Astrocyte (in vitro differentiated cells and primary cell): ENCODE measurements around the gene PIMREG. TPM values are rescaled to one million over a fixed set of nuclear protein-coding genes. Genes with fewer than 3 reads are reported as not detected.

Experiments
- DNase-seq: peaks from one replicate; pipeline ENCODE4 v3.0.0-alpha.2; 2010; ENCODE audit warnings: low read depth
- FAIRE-seq: peaks from 2 replicates; lab custom pipeline; 2011; peaks lifted over from hg19 to GRCh38; lab: Jason Lieb, UNC
- H2AFZ ChIP-seq: 2 replicates; pipeline ENCODE4 v1.6.0; 2012; ENCODE audit warnings: low read depth, low read length, inconsistent platforms
- H3K27ac ChIP-seq: 2 replicates; pipeline ENCODE4 v1.5.1; 2011; ENCODE audit warnings: low read depth, low read length, inconsistent platforms
- H3K27me3 ChIP-seq: 2 replicates; pipeline ENCODE4 v1.6.0; 2011; ENCODE audit warnings: low read length, inconsistent platforms; ENCODE audit not compliant: insufficient read depth
- H3K36me3 ChIP-seq: 2 replicates; pipeline ENCODE4 v1.5.1; 2011; ENCODE audit warnings: low read length, inconsistent platforms; ENCODE audit not compliant: insufficient read depth
- H3K4me1 ChIP-seq: 2 replicates; pipeline ENCODE4 v1.5.1; 2011; ENCODE audit warnings: low read length, inconsistent platforms; ENCODE audit not compliant: insufficient read depth
- H3K4me2 ChIP-seq: 2 replicates; pipeline ENCODE4 v1.6.0; 2012; ENCODE audit warnings: low read length, inconsistent platforms
- H3K4me3 ChIP-seq: 2 replicates; pipeline ENCODE4 v1.5.1; 2011; ENCODE audit warnings: low read depth, mild to moderate bottlenecking, low read length, inconsistent platforms; ENCODE audit not compliant: insufficient read depth
- H3K79me2 ChIP-seq: 2 replicates; pipeline ENCODE4 v1.6.0; 2012; ENCODE audit warnings: mild to moderate bottlenecking, low read length, inconsistent platforms; ENCODE audit not compliant: insufficient read depth
- H3K9ac ChIP-seq: 2 replicates; pipeline ENCODE4 v1.6.0; 2012; ENCODE audit warnings: mild to moderate bottlenecking, low read length, inconsistent platforms
- H3K9me3 ChIP-seq: 2 replicates; pipeline ENCODE4 v1.5.1; 2012; ENCODE audit warnings: low read depth, mild to moderate bottlenecking, low read length, inconsistent platforms; ENCODE audit not compliant: insufficient read depth
- H4K20me1 ChIP-seq: 2 replicates; pipeline ENCODE4 v1.6.0; 2012; ENCODE audit warnings: low read length, inconsistent platforms; ENCODE audit not compliant: insufficient read depth
- H3K27ac Mint-ChIP-seq: one replicate; pipeline ENCODE4 v1.8.0; 2021; ENCODE audit warnings: mild to moderate bottlenecking, mixed read lengths; ENCODE audit not compliant: unreplicated experiment
- H3K27me3 Mint-ChIP-seq: one replicate; pipeline ENCODE4 v1.8.0; 2021; ENCODE audit warnings: low read depth, mixed read lengths; ENCODE audit not compliant: unreplicated experiment
- H3K36me3 Mint-ChIP-seq: one replicate; pipeline ENCODE4 v1.8.0; 2021; ENCODE audit warnings: low read depth, mixed read lengths; ENCODE audit not compliant: unreplicated experiment
- H3K4me1 Mint-ChIP-seq: one replicate; pipeline ENCODE4 v1.8.0; 2021; ENCODE audit warnings: low read depth, mixed read lengths; ENCODE audit not compliant: unreplicated experiment
- H3K4me3 Mint-ChIP-seq: one replicate; pipeline ENCODE4 v1.8.0; 2021; ENCODE audit warnings: mild to moderate bottlenecking, moderate library complexity, mixed read lengths; ENCODE audit not compliant: unreplicated experiment
- H3K9me3 Mint-ChIP-seq: one replicate; pipeline ENCODE4 v1.8.0; 2021; ENCODE audit warnings: mild to moderate bottlenecking, mixed read lengths; ENCODE audit not compliant: unreplicated experiment
- CTCF ChIP-seq: IDR thresholded peaks from 2 replicates; pipeline ENCODE4 v1.5.1; 2011; ENCODE audit warnings: low read depth, mild to moderate bottlenecking, inconsistent platforms, low read length, moderate library complexity; ENCODE audit not compliant: insufficient read depth
- EZH2 ChIP-seq: IDR thresholded peaks from 2 replicates; pipeline ENCODE4 v1.6.1; 2012; ENCODE audit warnings: mild to moderate bottlenecking, low read length, inconsistent platforms; ENCODE audit not compliant: insufficient read depth
- total RNA-seq: library from RNA; stranded (reverse); gene quantifications from 2 replicates; pipeline ENCODE4 v1.2.1, GENCODE V29; 2021

The PIMREG gene
- total RNA-seq, 1 donor from 2014 or later: 2.6 TPM

GRCh38 chr17:6454495-6455320 is 10.5 kb downstream of the PIMREG start:
- H3K9me3 ChIP-seq: no peaks in the 10 kb centered on the region
- Mint-ChIP-seq H3K27ac (no peak overlapping the region), H3K4me3 (no peak overlapping the region), H3K36me3 (no peaks in the 10 kb centered on the region), H3K27me3 (peaks cover 48% of the 10 kb centered on the region), H3K9me3 (no peaks in the 10 kb centered on the region), H3K4me1 (peaks cover 8% of the 10 kb centered on the region)
- H3K9ac ChIP-seq: no peak overlapping the region
- peak overlapping the region; percentile 76 for H3K4me2 ChIP-seq
- H3K4me1 ChIP-seq: peaks cover 10% of the 10 kb centered on the region
- H4K20me1 ChIP-seq: no peaks in the 10 kb centered on the region
- peak overlapping the region; percentile 18 for H2AFZ ChIP-seq
- H3K36me3 ChIP-seq: no peaks in the 10 kb centered on the region
- TF ChIP-seq CTCF: no peak
- peak; percentile 66 for TF ChIP-seq EZH2
- FAIRE-seq (no peak), DNase-seq (no peak)
- H3K27ac ChIP-seq: no peak overlapping the region
- H3K27me3 ChIP-seq: peaks cover 7% of the 10 kb centered on the region
- H3K4me3 ChIP-seq: no peak overlapping the region
- H3K79me2 ChIP-seq: no peaks in the 10 kb centered on the region

GRCh38 chr17:6455321-6455705 is 11.1 kb downstream of the PIMREG start:
- FAIRE-seq (no peak), DNase-seq (peak; percentile 14)
- Histone ChIP-seq H4K20me1 (no peaks in the 10 kb centered on the region), H3K4me1 (peaks cover 10% of the 10 kb centered on the region), H3K9me3 (no peaks in the 10 kb centered on the region), H3K27ac (no peak overlapping the region), H3K36me3 (no peaks in the 10 kb centered on the region), H3K9ac (no peak overlapping the region), H3K27me3 (peaks cover 7% of the 10 kb centered on the region), H2AFZ (peak overlapping the region; percentile 18), H3K79me2 (no peaks in the 10 kb centered on the region), H3K4me3 (no peak overlapping the region), H3K4me2 (peak overlapping the region; percentile 76)
- TF ChIP-seq CTCF (no peak), EZH2 (peak; percentile 0)
- Mint-ChIP-seq H3K9me3 (no peaks in the 10 kb centered on the region), H3K4me1 (peaks cover 8% of the 10 kb centered on the region), H3K27me3 (peaks cover 42% of the 10 kb centered on the region), H3K27ac (no peak overlapping the region), H3K4me3 (no peak overlapping the region), H3K36me3 (no peaks in the 10 kb centered on the region)

- Mint-ChIP-seq H3K9me3 (no peaks in the 10 kb centered on the region), H3K4me1 (peaks cover 6% of the 10 kb centered on the region), H3K27me3 (peaks cover 33% of the 10 kb centered on the region), H3K36me3 (no peaks in the 10 kb centered on the region), H3K27ac (no peak overlapping the region), H3K4me3 (no peak overlapping the region)
- FAIRE-seq: no peak
- TF ChIP-seq EZH2 (no peak), CTCF (no peak)
- peaks cover 10% of the 10 kb centered on the region for H3K4me1 ChIP-seq
- no peak overlapping the region for H2AFZ ChIP-seq
- H3K79me2 ChIP-seq: no peaks in the 10 kb centered on the region
- H3K9ac ChIP-seq: no peak overlapping the region
- H3K4me3 ChIP-seq: no peak overlapping the region
- H3K27ac ChIP-seq: no peak overlapping the region
- peaks cover 7% of the 10 kb centered on the region for H3K27me3 ChIP-seq
- DNase-seq: no peak
- H3K36me3 ChIP-seq: no peaks in the 10 kb centered on the region
- no peak overlapping the region for H3K4me2 ChIP-seq
- no peaks in the 10 kb centered on the region for H3K9me3 ChIP-seq
- H4K20me1 ChIP-seq: no peaks in the 10 kb centered on the region
Observed at GRCh38 chr17:6456321-6456720, 12.1 kb downstream of the PIMREG start.
